Calu3 (cell line): ENCODE results near the gene CEMIP2. TPM values are rescaled to one million over a fixed set of nuclear protein-coding genes. Genes with fewer than 3 reads are reported as not detected.

Source experiments
- BruUV-seq: library from RNA; stranded (reverse); fragments of 400-500 nt; replicated peaks from 2 replicates; lab custom pipeline; 2021; lab: Mats Ljungman, UMichigan
- CTCF ChIA-PET: fragments of 300-600 bp; sonication (Branson Sonifier 250); formaldehyde crosslinking; loops from one replicate; lab custom pipeline; 2022; ENCODE audit warnings: antibody characterized with exemption; lab: Charles Lee
- DNase-seq: peaks from one replicate; pipeline ENCODE4 v3.0.0; 2022
- H3K27ac Mint-ChIP-seq: one replicate; pipeline ENCODE4 v1.8.0; 2022; ENCODE audit warnings: mixed read lengths; ENCODE audit not compliant: unreplicated experiment
- H3K27me3 Mint-ChIP-seq: one replicate; pipeline ENCODE4 v1.8.0; 2022; ENCODE audit warnings: mixed read lengths; ENCODE audit not compliant: unreplicated experiment
- H3K36me3 Mint-ChIP-seq: one replicate; pipeline ENCODE4 v1.8.0; 2022; ENCODE audit warnings: mild to moderate bottlenecking, moderate library complexity, mixed read lengths; ENCODE audit not compliant: insufficient read depth, unreplicated experiment
- H3K4me1 Mint-ChIP-seq: one replicate; pipeline ENCODE4 v1.8.0; 2022; ENCODE audit warnings: mild to moderate bottlenecking, low read depth, mixed read lengths; ENCODE audit not compliant: unreplicated experiment
- H3K4me3 Mint-ChIP-seq: one replicate; pipeline ENCODE4 v1.8.0; 2022; ENCODE audit warnings: mild to moderate bottlenecking, low read depth, moderate library complexity, mixed read lengths; ENCODE audit not compliant: unreplicated experiment
- H3K9me3 Mint-ChIP-seq: one replicate; pipeline ENCODE4 v1.8.0; 2022; ENCODE audit warnings: low read depth, mixed read lengths; ENCODE audit not compliant: unreplicated experiment
- CTCF ChIP-seq: fragments of 200-600 bp; IDR thresholded peaks from one replicate; pipeline ENCODE4 v1.8.0; 2022; ENCODE audit warnings: antibody characterized with exemption; ENCODE audit not compliant: unreplicated experiment
- intact Hi-C: fragments of 100-400 bp; cut with micrococcal nuclease; formaldehyde crosslinking; loops from one replicate; pipeline ENCODE4 v1.10.0; 2022; ENCODE audit not compliant: unreplicated experiment
- total RNA-seq: library from RNA; stranded (reverse); gene quantifications from 2 replicates; pipeline ENCODE4 v1.2.3, GENCODE V29; 2022

CEMIP2 gene
- total RNA-seq, 1 experiment from 2014 or later = 122 TPM

- DNase-seq = peak; percentile 28
- H3K36me3 Mint-ChIP-seq = peaks cover 54% of the 10 kb centered on the region
- H3K4me3 Mint-ChIP-seq = no peak overlapping the region
- intact Hi-C loops = no loop called here
- H3K9me3 Mint-ChIP-seq = no peaks in the 10 kb centered on the region
- H3K27ac Mint-ChIP-seq = no peak overlapping the region
- TF ChIP-seq CTCF = no peak
- BruUV-seq = no TSS peak
- H3K4me1 Mint-ChIP-seq = peaks cover 29% of the 10 kb centered on the region
- H3K27me3 Mint-ChIP-seq = no peaks in the 10 kb centered on the region
- CTCF ChIA-PET = no interaction called here
Measured at GRCh38 chr9:71690689-71691435, 77.5 kb downstream of the CEMIP2 start.

- H3K4me1 Mint-ChIP-seq = peaks cover 33% of the 10 kb centered on the region
- H3K9me3 Mint-ChIP-seq = no peaks in the 10 kb centered on the region
- peaks cover 55% of the 10 kb centered on the region for H3K36me3 Mint-ChIP-seq
- H3K27me3 Mint-ChIP-seq = no peaks in the 10 kb centered on the region
- no peak for DNase-seq
- H3K4me3 Mint-ChIP-seq = no peak overlapping the region
- no TSS peak for BruUV-seq
- intact Hi-C loops = no loop called here
- TF ChIP-seq CTCF = no peak
- CTCF ChIA-PET = no interaction called here
- no peak overlapping the region for H3K27ac Mint-ChIP-seq
Measured at GRCh38 chr9:71690063-71690688, 78.1 kb downstream of the CEMIP2 start.

- intact Hi-C loops = no loop called here
- BruUV-seq = no TSS peak
- no peak for TF ChIP-seq CTCF
Measured at GRCh38 chr9:71687676-71688075, 80.6 kb downstream of the CEMIP2 start.

GRCh38 chr9:71685988-71686387, 82.3 kb downstream of the CEMIP2 start:
- no TSS peak for BruUV-seq
- H3K4me1 Mint-ChIP-seq = peaks cover 45% of the 10 kb centered on the region
- H3K4me3 Mint-ChIP-seq = no peak overlapping the region
- H3K27ac Mint-ChIP-seq = peak overlapping the region; percentile 81
- CTCF ChIA-PET = interaction anchor here (1.1 kb wide), 1 partner anchor 52 kb away, joined by 3 read pairs; no protein-coding TSS in a partner anchor
- peaks cover 59% of the 10 kb centered on the region for H3K36me3 Mint-ChIP-seq
- TF ChIP-seq CTCF = no peak
- DNase-seq = no peak
- intact Hi-C loops = loop anchor here (2.0 kb wide), 1 partner anchor 81 kb away; no protein-coding TSS in a partner anchor
- no peaks in the 10 kb centered on the region for H3K27me3 Mint-ChIP-seq
- no peaks in the 10 kb centered on the region for H3K9me3 Mint-ChIP-seq

More at GRCh38 chr9:71687676-71688075, 80.6 kb downstream of the CEMIP2 start:
- DNase-seq = no peak
- Mint-ChIP-seq H3K27ac (no peak overlapping the region), H3K36me3 (peaks cover 58% of the 10 kb centered on the region), H3K4me3 (no peak overlapping the region), H3K9me3 (no peaks in the 10 kb centered on the region), H3K27me3 (no peaks in the 10 kb centered on the region), H3K4me1 (peaks cover 44% of the 10 kb centered on the region)
- CTCF ChIA-PET = no interaction called here
